ENCODE measurements around the gene CNTN5. TPM values are rescaled to one million over a fixed set of nuclear protein-coding genes. Genes with fewer than 3 reads are reported as not detected.

The CNTN5 gene
- polyA plus RNA-seq, 1 of the 3 experiments (the other 2 are of a cell fraction) = not detected

DNA sequence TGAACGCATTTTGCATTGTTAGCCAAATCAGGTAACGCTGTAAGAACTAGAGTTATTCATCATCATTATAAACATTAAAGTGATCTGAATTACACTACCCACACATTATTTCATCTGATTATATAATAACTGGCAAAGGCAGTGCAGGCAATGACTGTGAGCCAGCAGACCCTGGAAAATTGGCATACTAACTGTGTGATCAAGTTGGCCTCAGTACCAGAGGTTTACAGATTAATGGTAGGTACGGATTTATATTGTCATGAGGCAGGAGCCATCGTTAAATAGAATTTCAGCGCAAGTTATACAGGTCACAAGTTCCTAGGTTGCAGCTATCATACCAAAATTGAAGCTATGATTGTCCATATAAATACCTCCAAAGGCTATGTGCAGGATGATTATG is 225.4 kb downstream of the CNTN5 start:
- H3K27ac ChIP-seq (ENCODE audit: low read depth in 2 of 2, low read length in 1 of 2) = no peak overlapping the region
- H3K9me3 ChIP-seq = no peaks in the 10 kb centered on the region
- H3K36me3 ChIP-seq (replicated peaks in 1 of 2; ENCODE audit: control insufficient read depth in 1 of 2, insufficient read depth in 2 of 2, low read length in 1 of 2) = no peaks in the 10 kb centered on the region
- TF ChIP-seq, protein P1, sequence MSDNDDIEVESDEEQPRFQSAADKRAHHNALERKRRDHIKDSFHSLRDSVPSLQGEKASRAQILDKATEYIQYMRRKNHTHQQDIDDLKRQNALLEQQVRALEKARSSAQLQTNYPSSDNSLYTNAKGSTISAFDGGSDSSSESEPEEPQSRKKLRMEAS (IDR thresholded peaks at IDR 0.05; ENCODE audit: low read depth) = no peak
- TF ChIP-seq EP300 (IDR thresholded peaks at IDR 0.05; ENCODE audit: borderline replicate concordance in 1 of 2, low read depth in 1 of 2, low read length in 1 of 2) = no peak
- no peak for TF ChIP-seq RAD21 (IDR thresholded peaks at IDR 0.05; ENCODE audit: low read length)
- TF ChIP-seq, protein P2, sequence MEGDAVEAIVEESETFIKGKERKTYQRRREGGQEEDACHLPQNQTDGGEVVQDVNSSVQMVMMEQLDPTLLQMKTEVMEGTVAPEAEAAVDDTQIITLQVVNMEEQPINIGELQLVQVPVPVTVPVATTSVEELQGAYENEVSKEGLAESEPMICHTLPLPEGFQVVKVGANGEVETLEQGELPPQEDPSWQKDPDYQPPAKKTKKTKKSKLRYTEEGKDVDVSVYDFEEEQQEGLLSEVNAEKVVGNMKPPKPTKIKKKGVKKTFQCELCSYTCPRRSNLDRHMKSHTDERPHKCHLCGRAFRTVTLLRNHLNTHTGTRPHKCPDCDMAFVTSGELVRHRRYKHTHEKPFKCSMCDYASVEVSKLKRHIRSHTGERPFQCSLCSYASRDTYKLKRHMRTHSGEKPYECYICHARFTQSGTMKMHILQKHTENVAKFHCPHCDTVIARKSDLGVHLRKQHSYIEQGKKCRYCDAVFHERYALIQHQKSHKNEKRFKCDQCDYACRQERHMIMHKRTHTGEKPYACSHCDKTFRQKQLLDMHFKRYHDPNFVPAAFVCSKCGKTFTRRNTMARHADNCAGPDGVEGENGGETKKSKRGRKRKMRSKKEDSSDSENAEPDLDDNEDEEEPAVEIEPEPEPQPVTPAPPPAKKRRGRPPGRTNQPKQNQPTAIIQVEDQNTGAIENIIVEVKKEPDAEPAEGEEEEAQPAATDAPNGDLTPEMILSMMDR (IDR thresholded peaks at IDR 0.05) = no peak
- TF ChIP-seq, protein P3, sequence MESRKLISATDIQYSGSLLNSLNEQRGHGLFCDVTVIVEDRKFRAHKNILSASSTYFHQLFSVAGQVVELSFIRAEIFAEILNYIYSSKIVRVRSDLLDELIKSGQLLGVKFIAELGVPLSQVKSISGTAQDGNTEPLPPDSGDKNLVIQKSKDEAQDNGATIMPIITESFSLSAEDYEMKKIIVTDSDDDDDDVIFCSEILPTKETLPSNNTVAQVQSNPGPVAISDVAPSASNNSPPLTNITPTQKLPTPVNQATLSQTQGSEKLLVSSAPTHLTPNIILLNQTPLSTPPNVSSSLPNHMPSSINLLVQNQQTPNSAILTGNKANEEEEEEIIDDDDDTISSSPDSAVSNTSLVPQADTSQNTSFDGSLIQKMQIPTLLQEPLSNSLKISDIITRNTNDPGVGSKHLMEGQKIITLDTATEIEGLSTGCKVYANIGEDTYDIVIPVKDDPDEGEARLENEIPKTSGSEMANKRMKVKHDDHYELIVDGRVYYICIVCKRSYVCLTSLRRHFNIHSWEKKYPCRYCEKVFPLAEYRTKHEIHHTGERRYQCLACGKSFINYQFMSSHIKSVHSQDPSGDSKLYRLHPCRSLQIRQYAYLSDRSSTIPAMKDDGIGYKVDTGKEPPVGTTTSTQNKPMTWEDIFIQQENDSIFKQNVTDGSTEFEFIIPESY (IDR thresholded peaks at IDR 0.05; ENCODE audit: borderline replicate concordance, low read depth) = no peak
- no peak for TF ChIP-seq YY1 (IDR thresholded peaks at IDR 0.05; ENCODE audit: low read depth)
- ChIA-PET CTCF (interaction anchor here (0.7 kb wide), 1 partner anchor 163 kb away, joined by 3 read pairs; no protein-coding TSS in a partner anchor), POLR2A (no interaction called here)
- no peak for DNase-seq
- H3K27me3 ChIP-seq (ENCODE audit: insufficient read depth) = no peaks in the 10 kb centered on the region
- no peak overlapping the region for H3K4me3 ChIP-seq (ENCODE audit: low read depth in 2 of 2, low read length in 1 of 2)
- H3K4me2 ChIP-seq = no peak overlapping the region
- no peaks in the 10 kb centered on the region for H3K4me1 ChIP-seq (ENCODE audit: control insufficient read depth in 1 of 2, insufficient read depth in 2 of 2, low read depth in 1 of 2, low read length in 1 of 2)
- H2AFZ ChIP-seq (ENCODE audit: low read depth) = no peak overlapping the region
- no peaks in the 10 kb centered on the region for H3K79me2 ChIP-seq (ENCODE audit: insufficient read depth)
- H4K20me1 ChIP-seq (ENCODE audit: insufficient read depth) = no peaks in the 10 kb centered on the region
- 18% methylated on average over 5 of the region's 5 CpGs for WGBS (ENCODE audit: low lambda C conversion rate)
- no peaks in the 10 kb centered on the region for H3F3A ChIP-seq (replicated peaks; ENCODE audit: insufficient read depth)
- H3K9ac ChIP-seq = no peak overlapping the region
- H3K9me2 ChIP-seq = no peaks in the 10 kb centered on the region

DNA sequence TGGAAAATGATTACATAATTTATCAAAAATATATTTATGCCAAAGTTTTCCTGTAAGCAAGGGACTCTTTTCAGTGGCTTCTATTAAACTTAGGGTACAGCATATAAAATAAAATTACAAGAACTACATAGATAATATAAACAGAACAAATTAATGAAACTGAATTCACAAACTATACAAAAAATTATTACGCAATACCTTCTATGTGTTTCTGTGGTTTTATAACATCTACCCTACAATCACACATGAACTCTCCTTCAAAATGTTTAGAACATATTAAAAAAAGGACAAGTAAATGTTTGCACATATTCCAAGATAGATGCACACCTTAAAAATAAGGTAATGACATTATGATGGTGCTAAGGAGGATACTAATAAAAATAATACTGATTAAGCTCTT is 235.9 kb downstream of the CNTN5 start:
- Histone ChIP-seq H3K9me3 (no peaks in the 10 kb centered on the region), H3K4me1 (ENCODE audit: control insufficient read depth in 1 of 2, insufficient read depth in 2 of 2, low read depth in 1 of 2, low read length in 1 of 2) (no peaks in the 10 kb centered on the region), H3K27ac (ENCODE audit: low read depth in 2 of 2, low read length in 1 of 2) (no peak overlapping the region), H3K9ac (no peak overlapping the region), H3K4me3 (ENCODE audit: low read depth in 2 of 2, low read length in 1 of 2) (no peak overlapping the region), H4K20me1 (ENCODE audit: insufficient read depth) (no peaks in the 10 kb centered on the region), H3K36me3 (replicated peaks in 1 of 2; ENCODE audit: control insufficient read depth in 1 of 2, insufficient read depth in 2 of 2, low read length in 1 of 2) (no peaks in the 10 kb centered on the region), H3K4me2 (no peak overlapping the region), H2AFZ (ENCODE audit: low read depth) (no peak overlapping the region), H3K27me3 (ENCODE audit: insufficient read depth) (no peaks in the 10 kb centered on the region), H3K9me2 (no peaks in the 10 kb centered on the region), H3F3A (replicated peaks; ENCODE audit: insufficient read depth) (no peaks in the 10 kb centered on the region), H3K79me2 (ENCODE audit: insufficient read depth) (no peaks in the 10 kb centered on the region)
- DNase-seq = no peak
- 39% methylated on average over 1 of the region's 1 CpG for WGBS (ENCODE audit: low lambda C conversion rate)
- ChIA-PET CTCF (no interaction called here), POLR2A (no interaction called here)
- TF ChIP-seq, protein P4, sequence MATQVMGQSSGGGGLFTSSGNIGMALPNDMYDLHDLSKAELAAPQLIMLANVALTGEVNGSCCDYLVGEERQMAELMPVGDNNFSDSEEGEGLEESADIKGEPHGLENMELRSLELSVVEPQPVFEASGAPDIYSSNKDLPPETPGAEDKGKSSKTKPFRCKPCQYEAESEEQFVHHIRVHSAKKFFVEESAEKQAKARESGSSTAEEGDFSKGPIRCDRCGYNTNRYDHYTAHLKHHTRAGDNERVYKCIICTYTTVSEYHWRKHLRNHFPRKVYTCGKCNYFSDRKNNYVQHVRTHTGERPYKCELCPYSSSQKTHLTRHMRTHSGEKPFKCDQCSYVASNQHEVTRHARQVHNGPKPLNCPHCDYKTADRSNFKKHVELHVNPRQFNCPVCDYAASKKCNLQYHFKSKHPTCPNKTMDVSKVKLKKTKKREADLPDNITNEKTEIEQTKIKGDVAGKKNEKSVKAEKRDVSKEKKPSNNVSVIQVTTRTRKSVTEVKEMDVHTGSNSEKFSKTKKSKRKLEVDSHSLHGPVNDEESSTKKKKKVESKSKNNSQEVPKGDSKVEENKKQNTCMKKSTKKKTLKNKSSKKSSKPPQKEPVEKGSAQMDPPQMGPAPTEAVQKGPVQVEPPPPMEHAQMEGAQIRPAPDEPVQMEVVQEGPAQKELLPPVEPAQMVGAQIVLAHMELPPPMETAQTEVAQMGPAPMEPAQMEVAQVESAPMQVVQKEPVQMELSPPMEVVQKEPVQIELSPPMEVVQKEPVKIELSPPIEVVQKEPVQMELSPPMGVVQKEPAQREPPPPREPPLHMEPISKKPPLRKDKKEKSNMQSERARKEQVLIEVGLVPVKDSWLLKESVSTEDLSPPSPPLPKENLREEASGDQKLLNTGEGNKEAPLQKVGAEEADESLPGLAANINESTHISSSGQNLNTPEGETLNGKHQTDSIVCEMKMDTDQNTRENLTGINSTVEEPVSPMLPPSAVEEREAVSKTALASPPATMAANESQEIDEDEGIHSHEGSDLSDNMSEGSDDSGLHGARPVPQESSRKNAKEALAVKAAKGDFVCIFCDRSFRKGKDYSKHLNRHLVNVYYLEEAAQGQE (IDR thresholded peaks at IDR 0.05; ENCODE audit: low read depth, low read length) = no peak
- TF ChIP-seq NFIC (IDR thresholded peaks at IDR 0.05; ENCODE audit: borderline replicate concordance) (no peak), RCOR1 (IDR thresholded peaks at IDR 0.05; ENCODE audit: low read length) (no peak), TEAD4 (IDR thresholded peaks at IDR 0.05; ENCODE audit: borderline replicate concordance, insufficient read depth) (no peak), GABPA (IDR thresholded peaks at IDR 0.05; ENCODE audit: low read depth) (no peak), EZH2phosphoT487 (IDR thresholded peaks at IDR 0.05; ENCODE audit: borderline replicate concordance, low read depth) (no peak), SIN3A (IDR thresholded peaks at IDR 0.05; ENCODE audit: borderline replicate concordance, low read depth, low read length) (no peak), POLR2AphosphoS5 (IDR thresholded peaks at IDR 0.05; ENCODE audit: low read depth, low read length) (no peak), YY1 (IDR thresholded peaks at IDR 0.05; ENCODE audit: low read depth) (no peak), GATA2 (CRISPR knock-in tag; IDR thresholded peaks at IDR 0.05) (no peak), JUND (IDR thresholded peaks at IDR 0.05) (no peak), MEF2A (IDR thresholded peaks at IDR 0.05; ENCODE audit: borderline replicate concordance, low read depth) (no peak), FOXM1 (IDR thresholded peaks at IDR 0.05; ENCODE audit: low read depth) (no peak), MXI1 (IDR thresholded peaks at IDR 0.05; ENCODE audit: low read depth, low read length) (no peak)
- TF ChIP-seq, protein P1 (IDR thresholded peaks at IDR 0.05; ENCODE audit: low read depth) = no peak
- TF ChIP-seq, protein P5, sequence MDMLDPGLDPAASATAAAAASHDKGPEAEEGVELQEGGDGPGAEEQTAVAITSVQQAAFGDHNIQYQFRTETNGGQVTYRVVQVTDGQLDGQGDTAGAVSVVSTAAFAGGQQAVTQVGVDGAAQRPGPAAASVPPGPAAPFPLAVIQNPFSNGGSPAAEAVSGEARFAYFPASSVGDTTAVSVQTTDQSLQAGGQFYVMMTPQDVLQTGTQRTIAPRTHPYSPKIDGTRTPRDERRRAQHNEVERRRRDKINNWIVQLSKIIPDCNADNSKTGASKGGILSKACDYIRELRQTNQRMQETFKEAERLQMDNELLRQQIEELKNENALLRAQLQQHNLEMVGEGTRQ (IDR thresholded peaks at IDR 0.05; ENCODE audit: borderline replicate concordance, low read depth, low read length) = no peak

Measured in SK-N-SH (cell line).